Brain pericyte (primary cell): Measurements from ENCODE around the gene SPTBN1.
"Not testable (repeated sequence)": the region's sequence is repeated elsewhere in the genome, so short reads cannot be mapped to it uniquely, and the experiment has no call there.

Experiments
- DNase-seq: peaks from one replicate; pipeline ENCODE4 v3.0.0-alpha.2; 2012; ENCODE audit warnings: low read depth, low spot score

The SPTBN1 gene

DNA sequence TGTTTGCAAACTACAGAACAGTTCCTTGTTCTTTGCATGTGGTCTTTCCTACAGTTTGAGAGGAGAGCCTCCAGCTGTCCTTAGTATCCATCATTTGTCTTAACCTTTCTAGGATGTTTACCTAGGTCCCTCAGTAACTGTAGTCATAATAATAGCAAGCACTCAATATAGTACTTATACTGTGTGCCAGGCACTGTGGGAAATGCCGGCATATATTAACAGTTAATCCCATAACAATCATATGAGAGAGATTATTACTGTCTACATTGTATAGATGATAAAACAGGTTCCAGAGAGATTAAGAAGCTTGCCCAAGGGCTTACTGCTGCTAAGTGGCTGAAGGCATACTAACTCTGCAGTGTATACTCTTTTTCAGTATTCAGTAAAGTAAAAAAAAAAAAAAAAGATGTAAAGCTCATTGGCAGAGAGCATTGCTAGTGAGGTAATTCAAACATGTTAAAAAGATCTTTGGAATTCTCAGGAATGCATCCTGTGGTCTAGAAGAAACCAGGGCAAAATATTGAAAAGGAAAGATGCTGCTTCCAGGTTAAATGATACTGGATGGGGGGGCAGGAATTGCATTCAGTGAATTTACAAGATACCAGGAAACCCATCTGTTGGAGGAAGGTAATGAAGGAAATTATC is 72.3 kb downstream of the SPTBN1 start:
- no peak for DNase-seq

DNA sequence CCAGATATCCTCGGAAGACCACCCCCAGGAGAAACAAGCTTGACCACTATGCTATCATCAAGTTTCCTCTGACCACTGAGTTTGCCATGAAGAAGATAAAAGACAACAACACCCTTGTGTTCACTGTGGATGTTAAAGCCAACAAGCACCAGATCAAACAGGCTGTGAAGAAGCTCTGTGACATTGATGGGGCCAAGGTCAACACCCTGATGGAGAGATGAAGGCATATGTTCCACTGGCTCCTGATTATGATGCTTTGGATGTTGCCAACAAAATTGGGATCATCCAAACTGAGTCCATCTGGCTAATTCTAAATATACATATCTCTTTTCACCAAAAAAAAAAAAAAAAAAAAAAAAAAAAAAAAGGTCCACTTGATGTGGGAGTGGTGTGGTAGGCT is 73.4 kb downstream of the SPTBN1 start:
- not testable (repeated sequence) for DNase-seq

DNA sequence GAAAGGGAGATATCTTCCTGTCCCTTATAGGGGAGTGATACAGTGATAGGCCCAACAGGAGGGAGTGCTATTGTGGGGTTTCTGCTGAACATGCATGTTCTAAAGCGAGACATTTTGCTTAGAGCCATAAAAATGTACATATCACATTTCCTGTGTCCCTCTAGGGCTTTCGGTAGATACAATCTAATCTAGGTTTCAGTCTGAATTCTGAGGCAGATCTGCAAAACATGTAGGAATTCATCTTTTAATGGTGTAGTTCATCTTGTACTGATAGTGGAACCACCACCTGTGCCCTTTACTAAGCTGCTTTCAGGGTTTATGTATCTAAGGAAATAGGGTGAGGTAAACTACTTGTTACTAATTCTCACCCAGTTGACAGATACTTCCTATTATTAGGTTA is 73.8 kb downstream of the SPTBN1 start:
- no peak for DNase-seq

DNA sequence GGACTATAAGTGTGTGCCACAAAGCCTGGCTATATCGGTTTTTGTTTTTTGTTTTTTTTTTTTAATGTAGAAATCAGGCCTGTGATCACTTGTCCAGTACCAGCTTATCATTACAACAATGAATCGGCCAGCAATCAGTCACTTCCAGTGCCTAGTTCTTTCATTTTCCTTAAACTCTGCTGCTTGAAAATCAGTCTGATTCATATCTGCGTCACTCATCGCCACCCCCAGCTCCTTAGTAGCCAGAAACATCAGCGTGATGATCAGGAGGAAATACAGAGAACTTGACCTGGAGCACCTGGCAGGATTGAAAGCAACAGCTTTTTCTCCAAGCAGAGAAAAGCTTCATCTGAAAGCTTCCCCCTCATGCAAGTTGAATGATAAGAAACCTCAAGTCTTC is 75.4 kb downstream of the SPTBN1 start:
- no peak for DNase-seq

DNA sequence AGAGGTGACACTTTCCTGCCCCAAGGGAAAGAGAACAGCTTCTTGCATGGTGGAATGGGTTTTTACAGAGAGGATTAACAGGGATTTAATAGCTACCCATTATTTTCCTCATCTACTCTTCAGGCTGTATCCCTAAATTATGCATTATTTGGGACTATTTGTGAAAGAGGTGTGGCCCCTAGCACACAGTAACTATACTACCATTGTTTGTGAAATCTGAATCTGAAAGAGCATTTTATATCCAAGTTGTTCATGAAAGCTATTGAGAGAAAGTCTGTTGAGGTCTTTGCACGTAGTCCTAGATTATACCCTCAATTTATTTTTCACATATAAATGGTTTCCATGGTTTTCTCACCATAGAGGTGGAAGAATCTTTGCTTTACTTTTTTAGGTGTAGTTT is 78.1 kb downstream of the SPTBN1 start:
- DNase-seq = no peak

DNA sequence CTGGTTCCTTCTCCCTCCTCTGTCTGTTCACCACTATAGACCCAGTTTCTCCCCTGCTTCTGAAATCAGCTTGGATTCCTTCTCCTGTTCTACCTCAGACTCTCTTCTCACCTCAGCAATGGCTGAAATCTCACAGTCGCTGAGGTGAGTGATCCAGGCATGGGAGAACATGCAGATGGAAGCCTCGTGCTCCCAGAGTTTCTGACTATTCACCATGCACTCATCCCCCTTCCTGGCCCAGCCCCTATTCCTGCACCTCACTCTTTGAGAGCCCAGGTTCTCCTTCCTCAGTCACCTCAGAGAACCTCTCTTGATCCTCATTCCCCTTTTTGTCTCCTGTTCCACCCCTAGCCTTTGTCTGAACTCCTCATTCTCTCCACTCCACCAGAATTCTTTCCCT is 78.5 kb downstream of the SPTBN1 start:
- DNase-seq = no peak

DNA sequence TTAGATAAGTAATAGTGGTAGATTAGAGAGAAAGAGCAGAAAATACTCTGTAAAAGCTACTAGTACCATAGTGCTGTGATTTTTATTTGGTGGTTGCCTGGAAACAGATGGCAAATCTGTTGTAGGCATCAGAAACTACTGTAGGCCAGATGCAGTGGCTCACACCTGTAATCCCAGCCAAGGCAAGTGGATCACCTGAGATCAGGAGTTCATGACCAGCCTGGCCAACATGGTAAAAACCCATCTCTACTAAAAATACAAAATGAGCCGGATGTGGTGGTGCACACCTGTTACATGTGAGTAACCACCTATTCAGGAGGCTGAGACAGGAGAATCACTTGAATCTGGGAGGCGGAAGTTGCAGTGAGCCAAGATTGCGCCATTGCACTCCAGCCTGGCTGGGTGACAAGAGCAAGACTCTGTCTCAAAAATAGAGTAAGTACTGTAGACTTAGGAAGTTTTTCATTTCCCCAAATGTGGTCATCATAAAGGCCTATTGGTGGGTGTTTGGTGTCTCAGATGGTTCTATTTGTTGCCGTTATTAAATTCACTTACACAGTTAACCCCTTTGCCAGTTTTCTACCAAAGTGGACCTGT is 79.6 kb downstream of the SPTBN1 start:
- DNase-seq = no peak

DNA sequence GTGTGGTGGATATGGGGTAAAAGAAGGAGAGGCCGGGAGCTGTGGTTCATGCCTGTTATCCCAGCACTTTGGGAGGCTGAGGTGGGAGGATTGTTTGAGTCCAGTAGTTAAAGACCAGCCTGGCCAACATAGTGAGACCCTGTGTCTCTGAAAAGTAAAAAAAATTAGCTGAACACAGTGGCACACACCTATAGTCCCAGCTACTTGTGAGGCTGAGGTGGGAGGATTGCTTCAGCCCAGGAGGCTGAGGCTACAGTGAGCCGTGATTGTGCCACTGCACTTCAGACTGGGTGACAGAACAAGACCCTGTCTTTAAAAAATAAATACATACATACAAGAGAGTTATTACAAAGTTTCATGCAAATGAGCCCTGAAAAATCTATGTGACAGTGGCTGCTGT is 80.6 kb downstream of the SPTBN1 start:
- DNase-seq = no peak

DNA sequence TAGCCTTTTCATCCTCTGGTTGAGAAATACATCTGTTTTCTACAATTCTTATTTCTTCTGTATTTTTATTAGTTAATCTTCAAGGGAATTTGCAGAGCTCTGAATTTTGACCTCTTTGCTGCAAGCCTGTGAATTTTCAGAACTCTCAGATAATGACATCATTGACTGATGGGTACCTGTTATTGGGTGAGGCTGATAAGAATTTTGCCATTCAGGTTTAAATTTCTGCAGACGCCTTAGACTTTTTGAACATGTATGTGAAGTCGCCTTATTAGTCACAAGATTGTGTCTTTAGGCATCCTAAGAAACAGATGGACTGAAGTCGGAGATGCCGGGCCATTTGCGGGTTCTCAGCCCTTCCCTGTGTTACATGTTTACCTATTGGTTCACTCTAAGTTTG is 82.4 kb downstream of the SPTBN1 start:
- no peak for DNase-seq

DNA sequence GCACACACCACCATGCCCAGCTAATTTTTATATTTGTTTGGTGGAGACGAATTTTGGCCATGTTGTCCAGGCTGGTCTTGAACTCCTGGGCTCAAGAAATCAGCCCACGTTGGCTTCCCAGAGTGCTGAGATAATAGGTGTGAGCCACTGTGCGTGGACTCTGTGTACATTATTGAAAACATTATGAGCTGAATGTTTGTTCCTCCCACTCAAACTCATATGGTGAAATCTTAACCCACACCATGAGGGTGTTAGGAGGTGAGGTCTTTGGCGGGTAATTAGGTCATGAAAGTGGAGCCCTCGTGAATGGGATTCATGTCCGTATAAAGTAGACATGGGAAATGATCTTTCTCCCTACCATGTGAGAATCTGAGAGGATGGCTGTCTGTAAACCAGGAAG is 83.6 kb downstream of the SPTBN1 start:
- DNase-seq = no peak

DNA sequence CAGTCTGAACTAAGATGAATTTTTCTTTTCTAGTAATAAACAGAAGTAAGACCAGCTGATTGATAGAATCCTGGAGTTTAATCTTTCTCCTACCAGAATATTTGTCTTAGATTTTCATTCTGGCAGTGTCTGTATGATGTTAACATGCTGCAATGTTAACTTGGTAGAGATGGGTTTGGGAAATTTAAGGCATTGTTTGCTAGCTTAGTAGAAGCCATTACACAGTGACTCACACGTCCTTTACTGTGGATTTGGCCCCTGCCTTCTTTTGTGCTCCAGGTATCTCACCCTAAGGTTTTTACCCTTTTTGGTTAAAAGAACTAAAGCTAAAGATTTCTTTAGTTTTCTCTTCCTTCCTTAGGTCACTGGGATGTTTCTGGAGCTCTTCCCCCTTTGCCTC is 84.1 kb downstream of the SPTBN1 start:
- DNase-seq = no peak

DNA sequence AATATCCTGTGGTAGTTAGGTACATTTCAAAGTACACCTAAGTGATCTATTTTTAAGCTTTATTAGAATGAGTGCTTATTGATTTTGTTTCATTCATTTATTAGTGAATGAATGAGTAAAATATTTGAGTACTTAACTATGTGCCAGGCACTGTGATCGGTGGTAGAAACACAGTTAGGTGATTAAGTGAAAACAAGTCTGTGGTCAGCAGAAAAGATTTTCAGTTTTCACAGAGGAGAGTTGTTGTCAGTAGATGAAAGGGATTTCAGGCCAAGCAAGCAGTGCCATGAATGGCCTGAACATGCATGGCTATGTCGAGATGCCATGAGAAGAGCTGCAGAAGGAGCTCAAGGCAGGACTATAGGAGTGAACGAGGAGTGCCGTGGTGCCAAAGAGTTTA is 85.9 kb downstream of the SPTBN1 start:
- DNase-seq = no peak

DNA sequence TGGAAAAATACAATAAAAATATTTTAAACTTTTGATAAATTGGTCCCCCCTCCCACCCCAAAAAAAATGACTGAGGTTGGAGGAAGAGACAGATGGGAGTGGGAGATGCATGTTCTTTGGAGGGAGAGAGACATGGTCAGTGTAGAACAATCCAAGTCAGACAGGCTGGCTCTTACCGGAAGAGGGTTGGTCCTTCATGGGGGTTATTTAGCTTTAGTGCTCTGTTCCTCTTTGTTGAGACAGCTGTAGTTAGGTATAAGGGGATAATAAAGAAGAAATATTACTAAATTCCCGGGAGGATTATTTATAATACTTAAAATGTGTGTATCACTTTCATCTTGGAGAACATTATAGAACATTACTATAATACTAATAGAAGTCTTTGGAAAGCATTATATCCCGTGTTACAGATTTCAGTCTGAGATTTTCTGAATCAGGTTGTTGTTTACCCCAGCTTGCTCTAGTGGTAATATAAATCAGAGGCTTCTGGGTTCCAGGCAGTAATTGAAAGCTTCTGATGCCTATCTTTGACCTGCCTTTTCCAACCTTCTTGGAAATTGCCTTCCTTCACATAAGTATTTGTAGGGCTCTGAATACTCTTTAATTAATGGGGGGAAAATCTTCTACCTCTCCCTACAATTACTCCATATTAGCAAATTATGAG is 87.7 kb downstream of the SPTBN1 start:
- DNase-seq = no peak

DNA sequence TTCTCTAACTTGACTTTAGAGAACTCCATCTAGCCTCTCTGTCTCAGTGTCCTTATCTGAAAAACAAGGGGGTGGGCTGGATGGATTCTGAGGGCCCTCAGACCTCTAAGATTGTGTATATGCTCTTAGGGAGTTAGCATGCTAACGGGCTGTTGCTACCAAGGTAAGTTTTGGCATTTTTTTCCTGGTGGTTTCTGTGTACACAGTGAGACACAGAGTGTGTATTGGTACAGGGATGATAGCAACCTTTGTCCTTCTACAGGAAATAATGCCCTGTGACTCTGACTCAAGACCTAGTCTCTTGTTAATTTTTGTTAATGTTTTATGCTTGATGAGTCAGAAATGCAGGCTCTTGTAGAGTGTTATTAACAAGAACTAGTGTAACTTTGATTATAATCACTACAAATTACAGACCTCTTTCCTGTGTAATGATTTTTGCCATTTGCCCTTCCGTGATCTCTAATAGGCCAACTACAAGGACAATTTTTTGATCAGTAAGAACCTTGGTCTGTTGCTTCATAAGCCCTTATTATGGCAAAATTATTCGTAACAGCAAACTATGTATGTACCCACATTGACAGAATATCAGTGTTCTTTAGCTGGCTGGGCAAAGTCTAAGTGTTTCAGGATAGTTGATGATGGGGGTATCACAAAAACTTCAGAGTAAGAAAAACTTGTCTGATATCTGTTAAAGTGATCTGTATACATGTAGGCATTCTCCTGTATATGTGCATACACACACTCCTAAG is 89.7 kb downstream of the SPTBN1 start:
- DNase-seq = no peak

DNA sequence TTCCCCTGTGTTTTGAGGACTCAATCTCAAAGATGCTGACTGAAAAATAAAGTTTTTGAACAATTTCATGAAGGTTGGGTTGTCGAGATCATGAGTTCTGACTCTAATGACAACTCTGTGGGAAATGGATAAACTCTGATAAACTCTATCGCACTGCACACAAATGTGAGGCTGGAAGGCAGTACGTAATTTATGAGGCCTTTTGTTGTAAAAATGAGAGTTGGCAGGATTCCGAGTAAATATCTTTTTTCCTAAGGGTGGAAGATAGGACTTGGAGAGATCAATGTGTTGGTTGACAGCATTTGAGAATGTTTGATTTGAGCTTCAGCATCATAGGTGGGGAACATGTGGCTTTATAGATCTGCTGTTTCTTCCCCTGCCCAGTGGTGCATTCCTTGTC is 90.4 kb downstream of the SPTBN1 start:
- DNase-seq = no peak

DNA sequence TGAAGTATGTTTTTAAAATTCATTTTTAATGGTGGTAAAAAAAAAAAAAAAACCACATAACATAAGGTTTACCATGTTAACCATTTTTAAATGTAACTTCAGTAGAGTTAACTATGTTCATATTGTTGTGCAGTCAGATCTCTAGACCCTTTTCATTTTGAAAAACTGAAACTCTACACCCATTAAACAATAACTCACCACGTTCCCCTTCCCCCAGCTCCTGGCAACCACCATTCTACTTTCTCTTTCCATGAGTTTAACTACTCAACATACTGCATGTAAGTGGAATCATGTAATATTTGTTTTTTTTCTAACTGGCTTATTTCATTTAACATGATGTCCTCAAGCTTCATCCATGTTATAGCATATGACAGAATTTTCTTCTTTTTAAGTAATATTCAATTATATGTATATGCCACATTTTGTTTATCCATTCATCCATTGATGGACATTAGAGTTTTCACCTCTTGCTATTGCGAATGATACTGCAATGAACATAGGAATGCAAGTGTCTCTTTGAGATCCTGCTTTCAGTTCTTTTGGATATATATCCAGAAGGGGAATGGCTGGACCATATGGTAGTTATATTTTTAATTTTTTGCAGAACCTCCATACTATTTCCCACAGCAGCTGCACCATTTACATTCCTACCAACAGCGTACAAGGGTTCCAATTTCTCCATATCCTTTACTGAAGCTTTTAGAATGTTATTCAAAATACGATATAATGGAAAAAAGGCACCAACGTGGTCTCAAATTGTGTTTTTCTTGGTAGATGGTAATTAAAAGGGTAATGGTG is 91.0 kb downstream of the SPTBN1 start:
- DNase-seq = no peak

DNA sequence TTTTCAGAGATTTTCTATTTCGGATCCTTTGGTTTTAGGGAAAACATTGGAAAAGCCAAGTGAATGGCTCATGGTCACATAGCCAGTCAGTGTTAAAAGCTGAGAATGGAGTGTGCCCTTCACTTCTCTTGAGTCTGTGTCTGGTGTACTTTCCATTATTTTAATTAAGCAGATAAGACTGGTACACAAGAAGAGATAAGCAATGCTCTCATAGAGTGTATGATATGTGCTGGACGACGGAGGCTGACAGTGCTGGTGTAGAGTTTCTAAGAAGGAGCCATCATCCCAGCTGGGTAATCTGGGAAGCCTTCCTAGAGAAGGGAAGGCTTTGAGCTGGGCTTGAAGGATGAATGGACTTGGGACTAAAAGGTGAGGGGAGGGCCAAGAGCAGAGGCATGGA is 93.3 kb downstream of the SPTBN1 start:
- no peak for DNase-seq

DNA sequence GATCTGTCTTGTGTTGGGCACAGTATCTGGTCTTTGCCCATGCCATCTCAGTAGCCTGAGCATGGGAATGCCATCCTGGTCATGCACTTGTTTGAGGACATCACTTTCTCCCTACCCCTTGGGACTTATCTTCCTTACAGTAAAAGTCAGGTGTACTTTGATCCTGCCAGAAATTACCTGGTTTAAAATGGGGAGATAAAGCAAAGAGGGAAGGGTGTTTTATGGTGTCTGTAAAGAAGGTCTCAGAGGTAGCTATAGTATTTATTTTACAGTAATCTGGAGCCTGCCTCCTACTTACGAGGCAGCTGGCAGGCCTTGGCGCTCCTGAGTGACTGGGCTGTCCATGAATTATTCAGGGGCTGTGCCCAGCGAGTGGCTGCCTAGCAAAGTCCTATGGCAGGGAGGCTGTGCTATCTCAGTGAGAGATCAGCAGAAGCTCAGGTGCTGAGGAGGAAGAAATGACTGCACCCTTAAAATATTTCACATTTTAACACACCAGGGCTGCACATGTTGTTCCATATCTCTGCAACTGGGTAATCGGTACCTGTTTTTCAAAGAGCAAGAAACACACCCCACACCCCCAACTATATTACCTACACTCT is 93.9 kb downstream of the SPTBN1 start:
- DNase-seq = no peak

DNA sequence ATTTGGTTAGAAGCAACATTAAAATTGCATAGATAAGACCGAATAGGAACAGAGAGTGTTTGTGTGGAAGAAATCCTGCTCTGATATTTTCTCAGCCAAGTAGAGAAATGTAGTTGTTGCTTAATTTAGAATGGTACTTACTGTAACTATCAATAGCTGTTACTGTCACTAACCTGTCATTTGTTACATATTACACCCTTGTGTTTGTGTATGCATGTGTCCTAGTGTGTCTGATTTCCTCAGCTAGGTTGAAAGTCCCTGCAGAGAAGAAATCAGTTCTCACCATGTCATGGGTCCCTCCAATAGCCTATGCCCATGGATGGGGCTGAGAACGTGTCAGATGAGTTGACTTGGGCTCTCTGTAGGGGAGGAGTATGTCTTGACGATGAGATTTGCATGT is 94.4 kb downstream of the SPTBN1 start:
- no peak for DNase-seq

DNA sequence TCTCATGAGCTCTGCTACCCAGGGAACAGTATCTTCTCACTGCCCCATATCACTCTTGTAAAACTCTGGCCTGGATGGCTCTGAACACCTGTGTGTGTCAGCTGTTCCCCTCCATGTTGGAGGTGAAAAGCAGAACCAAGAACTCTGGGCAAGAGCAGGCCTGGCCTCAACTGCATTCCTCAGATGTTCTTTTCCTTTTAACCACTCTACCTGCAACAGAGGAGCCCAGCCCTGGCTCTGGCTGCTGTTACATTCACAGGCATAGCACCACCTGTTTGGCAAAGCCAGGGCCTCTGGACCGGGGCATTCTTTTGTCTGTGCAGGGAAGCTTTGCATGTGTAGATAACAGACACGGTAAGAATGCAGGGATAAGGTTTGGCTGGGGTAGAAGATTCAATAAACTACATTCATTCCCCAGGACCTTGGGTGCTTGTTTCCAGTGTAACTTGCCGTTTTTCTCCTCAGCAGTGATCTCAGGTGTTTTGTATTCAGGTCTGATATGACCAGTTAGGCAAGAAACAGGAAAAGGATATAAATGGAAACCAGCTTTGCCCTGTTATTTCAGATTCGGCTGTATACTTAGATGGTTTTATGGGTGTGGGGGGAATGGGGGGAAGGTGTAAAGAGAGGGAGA is 95.1 kb downstream of the SPTBN1 start:
- DNase-seq = no peak

DNA sequence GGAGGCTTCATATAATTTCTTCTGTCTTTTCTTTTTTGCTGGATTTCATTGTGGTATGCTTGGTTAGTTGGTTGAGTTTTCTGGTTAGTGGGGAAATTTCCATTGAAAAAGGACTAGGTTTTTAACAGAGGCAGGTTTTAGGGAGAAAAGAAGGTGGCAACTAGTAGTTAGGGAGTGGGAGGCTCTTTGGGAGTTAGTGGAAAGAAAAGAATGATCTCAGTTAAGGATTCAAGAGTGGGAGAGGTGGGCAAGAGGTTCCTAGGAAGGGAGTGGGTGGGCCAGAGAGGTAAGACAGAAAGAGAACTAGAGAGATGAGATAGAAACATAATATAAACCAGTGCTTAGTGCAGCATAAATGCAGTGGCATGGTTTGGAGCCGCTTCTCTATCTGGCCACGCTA is 96.9 kb downstream of the SPTBN1 start:
- no peak for DNase-seq
